Upper lobe of left lung (tissue), 6 donors: ENCODE results near the gene PRICKLE4. TPM values are rescaled to one million over a fixed set of nuclear protein-coding genes. Genes with fewer than 3 reads are reported as not detected.

Experiments used
- ATAC-seq, 2 donors: fragments of 200-7000 bp; cut with Tn5 transposase; one replicate each; pipeline ENCODE4 v1.9.1; 2022; ENCODE audit warnings: mild to moderate bottlenecking in 2 of 2, moderate library complexity in 2 of 2; ENCODE audit not compliant: low FRiP score in 2 of 2
- DNase-seq, 2 donors: peaks; one replicate each; pipeline ENCODE4 v3.0.0-alpha.2; 2019 to 2020
- H3K27ac ChIP-seq, 4 donors: fragments of 200-600 bp; sonication (generic); one replicate each; pipeline ENCODE4 v1.5.1; 2016 to 2019
- H3K27me3 ChIP-seq, 4 donors: fragments of 200-600 bp; sonication (generic); one replicate each; pipeline ENCODE4 v1.5.1; 2017 to 2019
- H3K36me3 ChIP-seq, 4 donors: fragments of 200-600 bp; sonication (generic); one replicate each; pipeline ENCODE4 v1.5.1; 2016 to 2019
- H3K4me1 ChIP-seq, 4 donors: fragments of 200-600 bp; sonication (generic); one replicate each; pipeline ENCODE4 v1.5.1; 2018 to 2019
- H3K4me3 ChIP-seq, 4 donors: fragments of 200-600 bp; sonication (generic); one replicate each; pipeline ENCODE4 v1.5.1; 2017 to 2019; ENCODE audit warnings: mild to moderate bottlenecking in 2 of 4, moderate library complexity in 1 of 4
- H3K9me3 ChIP-seq, 4 donors: fragments of 200-600 bp; sonication (generic); one replicate each; pipeline ENCODE4 v1.5.1; 2018 to 2019
- CTCF ChIP-seq, 6 experiments: fragments of 450-650 bp in 4 of 6; fragments of 200-600 bp in 2 of 6; sonication (generic) in 2 of 6; IDR thresholded peaks; one replicate each; pipeline ENCODE4 v1.5.1; 2016 to 2019; ENCODE audit warnings: antibody characterized with exemption in 6 of 6
- EP300 ChIP-seq, 4 donors: sonication (generic); formaldehyde crosslinking; IDR thresholded peaks; one replicate each; pipeline ENCODE4 v1.5.1; 2017; ENCODE audit warnings: antibody characterized with exemption in 4 of 4, control low read depth in 2 of 4
- POLR2A ChIP-seq, 4 donors: fragments of 450-650 bp; IDR thresholded peaks; one replicate each; pipeline ENCODE4 v1.5.1; 2016 to 2017; ENCODE audit warnings: antibody characterized with exemption in 4 of 4, mild to moderate bottlenecking in 2 of 4
- POLR2AphosphoS5 ChIP-seq, 2 donors: sonication (generic); formaldehyde crosslinking; IDR thresholded peaks; one replicate each; pipeline ENCODE4 v1.5.1; 2017; ENCODE audit warnings: antibody characterized with exemption in 2 of 2
- WGBS, 2 donors: methylation state at CpG; one replicate each; pipeline ENCODE4 v1.1.5; 2017 to 2018; 5-methylcytosine and 5-hydroxymethylcytosine counted together
- total RNA-seq, 6 donors: library from RNA; depleted of rRNA in 4 of 6; stranded (reverse); fragments of >200 nt in 4 of 6; gene quantifications; one replicate each; pipeline versions ENCODE4 v1.1.0 to v1.2.1, GENCODE V29; 2016 to 2021
- donor health status: DM: no; HTN: no; CAD: no; lungs with moderate emphysema.
- donor health status: DM: no; HTN: yes; CAD: no; lungs with severe emphysema.

The PRICKLE4 gene
- total RNA-seq, 6 donors from 2014 or later = 9.3 to 133 (median 14.6) TPM

- Histone ChIP-seq H3K4me1 (peaks cover 31 to 56% (median 42%) of the 10 kb centered on the region in 4 donors), H3K4me3 (peak overlapping the region; percentile 57 to 85 (median 68)), H3K9me3 (no peaks in the 10 kb centered on the region), H3K36me3 (peaks cover 0 to 31% (median 13%) of the 10 kb centered on the region in 4 donors), H3K27me3 (no peaks in the 10 kb centered on the region), H3K27ac (peak overlapping the region in 2 of 4 donors; percentile 87 to 92)
- DNase-seq = no peak
- no peak for TF ChIP-seq POLR2A (IDR thresholded peaks at IDR 0.05)
- no peak for TF ChIP-seq POLR2AphosphoS5 (IDR thresholded peaks at IDR 0.05)
- no peak for TF ChIP-seq CTCF (IDR thresholded peaks at IDR 0.05)
- TF ChIP-seq EP300 (IDR thresholded peaks at IDR 0.05) = no peak
- ATAC-seq = no peak
- WGBS, 2 donors = 4 to 13% methylated on average over 5 to 16 of the region's 16 CpGs
These were observed 1.2 kb upstream of the PRICKLE4 start for GRCh38 chr6:41779336-41779735.

DNA sequence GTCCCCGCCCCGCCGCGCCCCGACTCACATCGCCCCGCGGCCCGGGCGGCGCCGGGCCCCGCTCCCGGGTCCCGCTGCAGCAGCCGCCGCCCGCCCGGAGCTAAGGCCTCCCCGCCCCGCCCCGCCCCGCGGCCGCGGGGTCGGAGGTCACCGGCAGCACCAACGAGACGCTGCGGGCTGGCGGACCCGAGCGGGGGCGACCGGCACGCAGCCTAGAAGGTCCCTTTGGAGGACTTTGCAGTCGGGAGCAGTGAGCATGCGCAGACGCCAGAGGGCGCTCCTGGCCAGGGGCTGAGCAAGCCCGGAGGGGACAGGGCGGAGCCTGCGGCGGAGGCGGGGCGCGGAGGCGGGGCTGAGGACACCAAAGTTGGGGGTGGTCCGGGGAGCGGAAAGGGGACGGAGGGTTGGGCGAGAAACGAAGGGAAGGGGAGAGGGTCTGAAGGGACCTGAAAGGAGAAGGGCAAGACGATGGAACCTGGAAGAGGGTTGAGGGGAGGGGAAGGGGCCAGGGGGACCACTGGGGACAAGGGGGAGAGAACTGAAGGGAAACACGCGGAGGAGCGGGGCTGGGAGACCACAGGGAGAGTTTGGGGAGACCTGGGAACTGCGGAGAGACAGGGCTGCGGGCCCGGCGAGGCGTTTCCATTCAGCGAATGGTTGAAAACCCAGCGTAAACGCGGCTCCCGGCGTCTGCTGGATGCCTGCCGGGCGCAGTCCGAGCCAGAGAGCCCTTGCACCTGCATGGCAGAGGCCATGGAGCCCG lies 613 bp upstream of the PRICKLE4 start, which contains the start of gene FRS3:
Gene FRS3 (minus strand): TSS at position 113 of the 763 bp plus-strand sequence. CDS start 2,913 bp downstream, outside the sequence.
- Histone ChIP-seq H3K9me3 (no peaks in the 10 kb centered on the region), H3K4me1 (peaks cover 37 to 62% (median 48%) of the 10 kb centered on the region in 4 donors), H3K27ac (peak within 1 kb of the TSS; percentile 70 to 92 (median 86)), H3K27me3 (no peaks in the 10 kb centered on the region), H3K4me3 (peak within 1 kb of the TSS; percentile 64 to 85 (median 68)), H3K36me3 (peaks cover 0 to 25% (median 7%) of the 10 kb centered on the region in 4 donors)
- peak; percentile 52 to 75 for TF ChIP-seq POLR2AphosphoS5 (IDR thresholded peaks at IDR 0.05)
- TF ChIP-seq POLR2A (IDR thresholded peaks at IDR 0.05) = peak in 1 of 4 donors; percentile 47
- no peak for TF ChIP-seq EP300 (IDR thresholded peaks at IDR 0.05)
- TF ChIP-seq CTCF (IDR thresholded peaks at IDR 0.05) = peak; percentile 86 to 100 (median 98)
- ATAC-seq (peak; percentile 97), DNase-seq (peak; percentile 99 to 100)
- 0 to 1% methylated on average over 32 to 46 of the region's 73 CpGs for WGBS, 2 donors

GRCh38 chr6:41781366-41781730 lies 766 bp downstream of the PRICKLE4 start:
- Histone ChIP-seq H3K27ac (peak overlapping the region; percentile 70 to 92 (median 86)), H3K27me3 (no peaks in the 10 kb centered on the region), H3K9me3 (no peaks in the 10 kb centered on the region), H3K4me3 (peak overlapping the region; percentile 64 to 85 (median 68)), H3K4me1 (peaks cover 50 to 76% (median 60%) of the 10 kb centered on the region in 4 donors), H3K36me3 (peaks cover 0 to 13% (median 4%) of the 10 kb centered on the region in 4 donors)
- peak; percentile 2 to 12 for TF ChIP-seq POLR2AphosphoS5 (IDR thresholded peaks at IDR 0.05)
- no peak for TF ChIP-seq POLR2A (IDR thresholded peaks at IDR 0.05)
- WGBS, 2 donors = 10 to 18% methylated on average over 3 of the region's 3 CpGs
- ATAC-seq = peak in 1 of 2 donors; percentile 8
- peak in 1 of 2 donors; percentile 77 for DNase-seq

DNA sequence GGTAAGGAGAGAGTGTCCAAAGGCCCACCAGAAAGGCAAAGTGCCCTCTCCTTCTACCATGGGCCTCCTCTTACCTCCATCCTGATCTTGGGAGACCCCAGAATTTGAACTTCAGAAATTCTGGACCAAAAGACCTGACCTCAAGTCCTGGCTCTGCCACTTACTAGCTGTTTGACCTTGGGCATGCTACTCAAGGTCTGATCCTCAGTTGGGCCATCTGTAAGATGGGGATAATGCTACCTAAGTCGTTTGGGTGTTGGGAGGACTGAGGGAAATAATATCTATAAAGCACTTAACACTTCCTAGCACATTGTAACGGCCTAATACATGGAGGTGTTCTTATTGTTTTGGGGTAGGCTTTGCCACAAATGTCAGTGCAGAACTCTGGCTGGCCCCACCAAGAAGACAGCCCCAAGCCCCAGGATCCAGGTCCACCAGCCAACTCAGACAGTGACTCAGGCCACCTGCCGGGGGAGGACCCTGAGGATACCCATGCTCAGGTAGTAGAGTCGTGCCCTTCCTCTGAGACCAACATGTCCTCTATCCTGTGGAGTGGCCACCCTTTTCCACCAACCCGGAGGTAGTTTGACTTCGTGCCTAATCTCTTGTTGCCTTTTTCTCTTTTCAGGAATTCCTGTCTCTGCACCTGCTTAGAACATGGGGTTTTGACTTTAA lies 2.7 kb downstream of the PRICKLE4 start:
- Histone ChIP-seq H3K27ac (peak overlapping the region in 2 of 4 donors; percentile 30 to 94), H3K4me3 (no peak overlapping the region), H3K4me1 (peaks cover 49 to 73% (median 52%) of the 10 kb centered on the region in 4 donors), H3K9me3 (no peaks in the 10 kb centered on the region), H3K27me3 (no peaks in the 10 kb centered on the region), H3K36me3 (peaks cover 0 to 4% (median 0%) of the 10 kb centered on the region in 4 donors)
- no peak for ATAC-seq
- 80 to 83% methylated on average over 5 to 6 of the region's 6 CpGs for WGBS, 2 donors
- TF ChIP-seq EP300 (IDR thresholded peaks at IDR 0.05) = no peak
- no peak for DNase-seq

- H3K27me3 ChIP-seq = no peaks in the 10 kb centered on the region
These were observed 4.1 kb downstream of the PRICKLE4 start for GRCh38 chr6:41784581-41785171.

More at GRCh38 chr6:41784581-41785171, 4.1 kb downstream of the PRICKLE4 start:
- no peak overlapping the region for H3K4me3 ChIP-seq
- peaks cover 2 to 12% (median 5%) of the 10 kb centered on the region in 4 donors for H3K36me3 ChIP-seq
- DNase-seq (peak in 1 of 2 donors; percentile 56), ATAC-seq (no peak)
- TF ChIP-seq EP300 (IDR thresholded peaks at IDR 0.05) (no peak), CTCF (IDR thresholded peaks at IDR 0.05) (no peak), POLR2AphosphoS5 (IDR thresholded peaks at IDR 0.05) (no peak), POLR2A (IDR thresholded peaks at IDR 0.05) (no peak)
- H3K4me1 ChIP-seq = peaks cover 51 to 75% (median 53%) of the 10 kb centered on the region in 4 donors
- 40 to 56% methylated on average over 5 of the region's 5 CpGs for whole genome bisulfite sequencing, 2 donors
- peak overlapping the region; percentile 45 to 97 (median 75) for H3K27ac ChIP-seq
- H3K9me3 ChIP-seq = no peaks in the 10 kb centered on the region
